A549 (cell line): Measurements from ENCODE around the gene DCAF5. TPM values are rescaled to one million over a fixed set of nuclear protein-coding genes. Genes with fewer than 3 reads are reported as not detected.

Experiments
- ATAC-seq, 2 experiments: fragments of 200-7000 bp in 1 of 2; fragments of >200 bp in 1 of 2; cut with Nextera tagmentation in 1 of 2; cut with Tn5 transposase in 1 of 2; 3 replicates each; pipeline versions ENCODE4 v1.8.0 to v1.9.1; 2018 to 2020; ENCODE audit warnings: mild to moderate bottlenecking in 1 of 2, moderate library complexity in 1 of 2
- CTCF ChIA-PET: fragments of 300-600 bp; sonication (Branson Sonifier 250); formaldehyde crosslinking; extraction: SDS; loops from one replicate; lab custom pipeline; 2021; ENCODE audit warnings: antibody characterized with exemption, inconsistent platforms; lab: Yijun Ruan, JAX
- POLR2A ChIA-PET: fragments of 350-600 bp; formaldehyde crosslinking; extraction: SDS; loops from one replicate; lab custom pipeline; 2021; ENCODE audit warnings: antibody characterized with exemption, inconsistent platforms; lab: Yijun Ruan, JAX
- DNase-seq, 2 experiments: peaks; one replicate each; pipeline versions ENCODE4 v3.0.0 to v3.0.0-alpha.2; 2011 to 2016; ENCODE audit warnings: low read depth in 1 of 2, low spot score in 1 of 2
- FAIRE-seq: peaks from 2 replicates; lab custom pipeline; 2011; peaks lifted over from hg19 to GRCh38; lab: Jason Lieb, UNC
- H3K27ac ChIP-seq, 2 experiments: fragments of >200 bp; sonication (Bioruptor Twin); formaldehyde crosslinking; 3 replicates each; pipeline ENCODE4 v1.5.1; 2016 to 2017
- H3K4me1 ChIP-seq: fragments of >200 bp; sonication (Bioruptor Twin); formaldehyde crosslinking; 3 replicates; pipeline ENCODE4 v1.6.1; 2016
- H3K4me2 ChIP-seq: fragments of >200 bp; sonication (Bioruptor Twin); formaldehyde crosslinking; 3 replicates; pipeline ENCODE4 v1.6.1; 2016
- H3K4me3 ChIP-seq: fragments of >200 bp; sonication (Bioruptor Twin); formaldehyde crosslinking; 3 replicates; pipeline ENCODE4 v1.5.1; 2016
- H3K9me3 ChIP-seq: fragments of >200 bp; sonication (Bioruptor Twin); formaldehyde crosslinking; 3 replicates; pipeline ENCODE4 v1.6.1; 2016
- BHLHE40 ChIP-seq: IDR thresholded peaks from 2 replicates; pipeline ENCODE4 v1.6.1; 2012; ENCODE audit warnings: low read depth, low read length, inconsistent platforms
- CEBPB ChIP-seq, 2 experiments: fragments of >200 bp in 1 of 2; sonication (Bioruptor Twin) in 1 of 2; formaldehyde crosslinking in 1 of 2; IDR thresholded peaks; 2 replicates each; pipeline ENCODE4 v1.6.1; 2012 to 2016
- CHD4 ChIP-seq: fragments of 200-600 bp; sonication (generic); IDR thresholded peaks from 2 replicates; pipeline ENCODE4 v1.6.1; 2016; ENCODE audit warnings: antibody characterized with exemption, mild to moderate bottlenecking, borderline replicate concordance
- CTCF ChIP-seq: fragments of >200 bp; sonication (Bioruptor Twin); formaldehyde crosslinking; IDR thresholded peaks from 3 replicates; pipeline ENCODE4 v1.5.1; 2016
- EHF ChIP-seq: fragments of 250-450 bp; sonication (Bioruptor Pico); IDR thresholded peaks from 2 replicates; pipeline ENCODE4 v1.5.0; 2020; ENCODE audit warnings: mild to moderate bottlenecking
- EP300 ChIP-seq, 2 experiments: fragments of >200 bp; sonication (Bioruptor Twin); formaldehyde crosslinking; IDR thresholded peaks; 2 replicates in 1 of 2; 3 replicates in 1 of 2; pipeline ENCODE4 v1.6.1; 2016 to 2017
- FOSB ChIP-seq: fragments of 250-450 bp; sonication (Bioruptor Pico); IDR thresholded peaks from 2 replicates; pipeline ENCODE4 v1.5.0; 2020; ENCODE audit warnings: mild to moderate bottlenecking, moderate library complexity
- FOSL2 ChIP-seq, 2 experiments: fragments of 450-650 bp in 1 of 2; fragments of >200 bp in 1 of 2; sonication (Bioruptor Twin) in 1 of 2; formaldehyde crosslinking; IDR thresholded peaks; 2 replicates each; pipeline versions ENCODE4 v1.5.0 to v1.6.1; 2016 to 2020; ENCODE audit warnings: mild to moderate bottlenecking in 1 of 2, moderate library complexity in 1 of 2
- HDAC2 ChIP-seq: fragments of 200-600 bp; sonication (generic); IDR thresholded peaks from 2 replicates; pipeline ENCODE4 v1.6.1; 2016
- HEYL ChIP-seq: fragments of 250-450 bp; sonication (Bioruptor Pico); IDR thresholded peaks from 2 replicates; pipeline ENCODE4 v1.8.0; 2021; ENCODE audit warnings: mild to moderate bottlenecking, moderate library complexity
- HOXB5 ChIP-seq: fragments of 250-450 bp; sonication (Bioruptor Pico); IDR thresholded peaks from 2 replicates; pipeline ENCODE4 v1.5.0; 2020; ENCODE audit warnings: mild to moderate bottlenecking, moderate library complexity
- JUNB ChIP-seq: fragments of >200 bp; sonication (Bioruptor Twin); formaldehyde crosslinking; IDR thresholded peaks from 2 replicates; pipeline ENCODE4 v1.6.1; 2016
- MAZ ChIP-seq: fragments of 150-350 bp; IDR thresholded peaks from 2 replicates; pipeline ENCODE4 v1.6.1; 2014; ENCODE audit warnings: antibody characterized with exemption, low read depth, low read length, borderline replicate concordance
- MYC ChIP-seq: IDR thresholded peaks from 2 replicates; pipeline ENCODE4 v1.6.1; 2012; ENCODE audit warnings: mild to moderate bottlenecking, inconsistent platforms, low read length, improper control_type of control experiment, borderline replicate concordance
- NR3C1 ChIP-seq: fragments of >200 bp; sonication (Bioruptor Twin); formaldehyde crosslinking; IDR thresholded peaks from 3 replicates; pipeline ENCODE4 v1.6.1; 2017
- PHF8 ChIP-seq: fragments of 200-600 bp; sonication (generic); IDR thresholded peaks from 2 replicates; pipeline ENCODE4 v1.6.1; 2016; ENCODE audit warnings: low read depth, mild to moderate bottlenecking, antibody characterized with exemption, moderate library complexity, borderline replicate concordance
- POLR2A ChIP-seq: IDR thresholded peaks from 2 replicates; pipeline ENCODE4 v1.6.1; 2012; ENCODE audit warnings: mild to moderate bottlenecking, low read length
- REST ChIP-seq: fragments of 200-600 bp; sonication (generic); IDR thresholded peaks from 2 replicates; pipeline ENCODE4 v1.6.1; 2016; ENCODE audit warnings: antibody characterized with exemption, mild to moderate bottlenecking, moderate library complexity
- RFX5 ChIP-seq: fragments of 450-650 bp; IDR thresholded peaks from 2 replicates; pipeline ENCODE4 v1.7.1; 2014; ENCODE audit warnings: antibody characterized with exemption, mild to moderate bottlenecking, moderate library complexity
- SREBF2 ChIP-seq: fragments of 450-650 bp; IDR thresholded peaks from 2 replicates; pipeline ENCODE4 v1.6.1; 2014; ENCODE audit warnings: mild to moderate bottlenecking, moderate library complexity
- TP53 ChIP-seq: fragments of 250-450 bp; sonication (Bioruptor Pico); IDR thresholded peaks from 2 replicates; pipeline ENCODE4 v1.5.0; 2021; ENCODE audit warnings: mild to moderate bottlenecking, moderate library complexity
- USF2 ChIP-seq: fragments of 450-650 bp; IDR thresholded peaks from 2 replicates; pipeline ENCODE4 v1.6.1; 2014; ENCODE audit warnings: antibody characterized with exemption
- ZNF302 ChIP-seq: fragments of 250-450 bp; sonication (Bioruptor Pico); IDR thresholded peaks from 2 replicates; pipeline ENCODE4 v1.9.0; 2021; ENCODE audit warnings: inconsistent platforms, mild to moderate bottlenecking, moderate library complexity
- WGBS: methylation state at CpG from one replicate; pipeline ENCODE4 v1.1.6; 2017; ENCODE audit errors: missing lambda C conversion rate; 5-methylcytosine and 5-hydroxymethylcytosine counted together
- polyA plus RNA-seq, 4 experiments: library from polyadenylated mRNA; depleted of rRNA in 3 of 4; stranded (reverse); fragments of >200 nt; fragmentation: RNase III in 1 of 4; extraction: RNeasy Plus Mini Kit Qiagen cat#74134 plus additional on column Dnase treatment in 1 of 4; gene quantifications; 2 replicates in 3 of 4; 3 replicates in 1 of 4; pipeline ENCODE4 v1.2.3, GENCODE V29; 2011 to 2017
- TF ChIP-seq, protein P1 (sequence below): fragments of 150-350 bp; IDR thresholded peaks from 2 replicates; pipeline ENCODE4 v1.6.1; 2014; ENCODE audit warnings: low read depth, mild to moderate bottlenecking, low read length
- TF ChIP-seq, protein P2 (sequence below): IDR thresholded peaks from 2 replicates; pipeline ENCODE4 v1.6.1; 2012

Gene DCAF5
- polyA plus RNA-seq, 2 of the 4 experiments (the other 2 are of a cell fraction): 14.3 to 23.7 TPM

DNA sequence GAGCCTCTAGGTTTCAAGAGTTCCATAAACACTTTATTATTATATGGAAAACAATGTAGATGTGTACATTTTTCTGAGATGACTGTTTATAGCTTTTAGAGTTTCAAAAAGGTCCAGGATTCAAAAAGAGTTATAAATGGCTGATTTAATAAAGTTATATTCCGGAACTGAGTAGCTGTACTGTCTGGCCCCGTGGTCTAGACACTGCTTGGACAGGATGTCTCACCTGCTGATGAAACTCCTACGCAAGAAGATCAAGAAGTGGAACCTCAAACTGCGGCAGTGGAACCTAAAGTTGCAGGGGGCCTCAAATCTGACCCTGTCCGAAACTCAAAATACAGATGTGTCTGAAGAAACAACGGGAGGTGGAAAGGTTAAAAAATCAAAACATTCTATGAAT is 69.7 kb downstream of the DCAF5 start:
- POLR2A ChIA-PET: no interaction called here

GRCh38 chr14:69081271-69081670 is 71.6 kb downstream of the DCAF5 start:
- TF ChIP-seq CHD4 (no peak), FOSB (CRISPR knock-in tag) (no peak), REST (no peak), SREBF2 (no peak), EP300 (IDR thresholded peaks at IDR 0.05) (no peak), HDAC2 (no peak), CTCF (no peak)
- ChIA-PET CTCF (interaction anchor here (1.1 to 6.7 kb wide), 3 partner anchors 9 to 190 kb away, joined by 3 to 40 read pairs (median 5); no protein-coding TSS in a partner anchor), POLR2A (no interaction called here)
- Histone ChIP-seq H3K4me2 (no peak overlapping the region), H3K4me3 (no peak overlapping the region), H3K4me1 (peaks cover 50% of the 10 kb centered on the region), H3K27ac (peak overlapping the region in 1 of 2 experiments; percentile 36; a peak in 2 of 6 replicates), H3K9me3 (no peaks in the 10 kb centered on the region)
- DNase-seq (no peak), FAIRE-seq (no peak), ATAC-seq (no peak)
- WGBS: 80% methylated on average over 2 of the region's 2 CpGs

More for the DNA sequence above, 69.7 kb downstream of the DCAF5 start:
- H3K9me3 ChIP-seq: no peaks in the 10 kb centered on the region
- TF ChIP-seq JUNB (no peak), BHLHE40 (no peak), USF2 (no peak), CEBPB (IDR thresholded peaks at IDR 0.05) (no peak), HOXB5 (CRISPR knock-in tag) (no peak), POLR2A (no peak), MYC (no peak), RFX5 (no peak), MAZ (no peak), PHF8 (no peak), EHF (CRISPR knock-in tag) (no peak), HEYL (CRISPR knock-in tag) (no peak), FOSL2 (IDR thresholded peaks at IDR 0.05) (no peak), FOSL2 (CRISPR knock-in tag; IDR thresholded peaks at IDR 0.05) (no peak), ZNF302 (no peak), REST (no peak), NR3C1 (no peak), FOSB (CRISPR knock-in tag) (no peak), TP53 (CRISPR knock-in tag) (no peak)
- TF ChIP-seq, protein P1, sequence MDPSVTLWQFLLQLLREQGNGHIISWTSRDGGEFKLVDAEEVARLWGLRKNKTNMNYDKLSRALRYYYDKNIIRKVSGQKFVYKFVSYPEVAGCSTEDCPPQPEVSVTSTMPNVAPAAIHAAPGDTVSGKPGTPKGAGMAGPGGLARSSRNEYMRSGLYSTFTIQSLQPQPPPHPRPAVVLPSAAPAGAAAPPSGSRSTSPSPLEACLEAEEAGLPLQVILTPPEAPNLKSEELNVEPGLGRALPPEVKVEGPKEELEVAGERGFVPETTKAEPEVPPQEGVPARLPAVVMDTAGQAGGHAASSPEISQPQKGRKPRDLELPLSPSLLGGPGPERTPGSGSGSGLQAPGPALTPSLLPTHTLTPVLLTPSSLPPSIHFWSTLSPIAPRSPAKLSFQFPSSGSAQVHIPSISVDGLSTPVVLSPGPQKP: no peak
- TF ChIP-seq, protein P2, sequence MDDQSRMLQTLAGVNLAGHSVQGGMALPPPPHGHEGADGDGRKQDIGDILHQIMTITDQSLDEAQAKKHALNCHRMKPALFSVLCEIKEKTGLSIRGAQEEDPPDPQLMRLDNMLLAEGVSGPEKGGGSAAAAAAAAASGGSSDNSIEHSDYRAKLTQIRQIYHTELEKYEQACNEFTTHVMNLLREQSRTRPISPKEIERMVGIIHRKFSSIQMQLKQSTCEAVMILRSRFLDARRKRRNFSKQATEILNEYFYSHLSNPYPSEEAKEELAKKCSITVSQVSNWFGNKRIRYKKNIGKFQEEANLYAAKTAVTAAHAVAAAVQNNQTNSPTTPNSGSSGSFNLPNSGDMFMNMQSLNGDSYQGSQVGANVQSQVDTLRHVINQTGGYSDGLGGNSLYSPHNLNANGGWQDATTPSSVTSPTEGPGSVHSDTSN: no peak
- H3K4me2 ChIP-seq: no peak overlapping the region
- no peak overlapping the region; a peak in 1 of 6 replicates for H3K27ac ChIP-seq
- CTCF ChIA-PET: interaction anchor here (0.8 to 2.4 kb wide), 6 partner anchors 14 to 172 kb away, joined by 3 to 6 read pairs (median 3); no protein-coding TSS in a partner anchor
- no peak overlapping the region for H3K4me3 ChIP-seq
- H3K4me1 ChIP-seq: peaks cover 41% of the 10 kb centered on the region
- FAIRE-seq (no peak), DNase-seq (no peak), ATAC-seq (no peak)
- WGBS: 91% methylated on average over 6 of the region's 6 CpGs
